ENCODE measurements around the gene POLR1C. TPM values are rescaled to one million over a fixed set of nuclear protein-coding genes. Genes with fewer than 3 reads are reported as not detected.

POLR1C gene
- total RNA-seq, 4 donors from 2014 or later: 16.9 to 30.4 (median 24.7) TPM

DNA sequence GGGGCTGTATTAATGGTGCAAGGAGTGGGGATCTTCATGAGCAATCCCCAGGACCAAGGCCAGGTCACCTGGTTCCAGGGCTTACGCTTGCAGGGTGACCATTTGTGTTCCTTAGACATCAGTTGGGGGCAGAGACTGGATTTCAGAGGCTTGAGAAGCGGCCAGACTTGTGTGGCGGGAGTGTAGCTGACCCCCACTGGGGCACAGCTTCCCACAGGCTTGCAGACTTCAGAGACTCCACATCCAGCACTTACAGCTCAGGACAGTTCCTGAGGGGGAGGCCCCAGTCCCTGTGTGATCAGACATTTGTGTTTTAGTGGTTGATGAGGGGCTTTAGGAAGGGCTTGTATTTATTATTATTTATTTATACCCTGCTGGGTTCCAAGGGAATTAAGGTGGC is 24.2 kb upstream of the POLR1C start:
- no peaks in the 10 kb centered on the region for H3K27me3 ChIP-seq
- no peak for TF ChIP-seq EP300 (IDR thresholded peaks at IDR 0.05)
- no peak for TF ChIP-seq POLR2A (IDR thresholded peaks at IDR 0.05)
- no peak for TF ChIP-seq POLR2AphosphoS5 (IDR thresholded peaks at IDR 0.05)
- H3K27ac ChIP-seq: peak overlapping the region in 3 of 4 donors; percentile 65 to 75 (median 69)
- WGBS, 2 donors (ENCODE audit: low coverage in 1 of 2): 46% methylated on average over 2 of the region's 3 CpGs; no CpG with 5 or more reads in 1 of the 2 donors
- H3K4me1 ChIP-seq: peaks cover 2 to 29% (median 28%) of the 10 kb centered on the region in 3 donors
- peak; percentile 44 for ATAC-seq
- H3K4me3 ChIP-seq: no peak overlapping the region
- H3K36me3 ChIP-seq: peaks cover 0 to 3% of the 10 kb centered on the region in 2 donors
- H3K9me3 ChIP-seq: no peaks in the 10 kb centered on the region

DNA sequence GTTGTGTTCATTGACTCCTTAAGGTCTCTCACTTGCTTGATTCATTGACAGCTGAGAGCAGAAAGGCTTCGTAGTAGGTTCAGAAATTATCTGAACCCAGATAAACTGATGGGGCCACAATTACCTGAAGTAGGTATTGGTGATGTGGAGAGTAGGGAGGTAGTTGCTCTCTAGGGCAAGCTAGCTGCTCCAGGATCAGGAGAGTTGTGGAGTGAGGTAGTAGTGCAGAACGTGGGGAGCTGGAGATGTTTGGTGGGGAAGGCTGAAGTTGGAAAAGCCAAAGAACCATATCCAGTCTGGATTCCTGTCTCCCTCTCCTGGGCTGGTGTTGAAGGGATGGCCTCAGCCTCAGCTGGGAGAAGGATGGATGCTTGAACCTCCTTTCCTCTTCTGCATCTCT is 23.7 kb upstream of the POLR1C start:
- H3K9me3 ChIP-seq: no peaks in the 10 kb centered on the region
- no peak overlapping the region for H3K4me3 ChIP-seq
- WGBS, 2 donors (ENCODE audit: low coverage in 1 of 2): 64 to 70% methylated on average over 1 to 2 of the region's 2 CpGs
- no peak for ATAC-seq
- H3K4me1 ChIP-seq: peaks cover 2 to 31% (median 29%) of the 10 kb centered on the region in 3 donors
- TF ChIP-seq CTCF (IDR thresholded peaks at IDR 0.05) (no peak), EP300 (IDR thresholded peaks at IDR 0.05) (no peak), POLR2AphosphoS5 (IDR thresholded peaks at IDR 0.05) (no peak), POLR2A (IDR thresholded peaks at IDR 0.05) (no peak)
- H3K27me3 ChIP-seq: no peaks in the 10 kb centered on the region
- H3K36me3 ChIP-seq: peaks cover 0 to 8% of the 10 kb centered on the region in 2 donors
- peak overlapping the region in 2 of 4 donors; percentile 69 to 75 for H3K27ac ChIP-seq

- 84% methylated on average over 6 of the region's 7 CpGs; no CpG with 5 or more reads in 1 of the 2 donors for WGBS, 2 donors (ENCODE audit: low coverage in 1 of 2)
- H3K27me3 ChIP-seq: no peaks in the 10 kb centered on the region
- no peaks in the 10 kb centered on the region for H3K9me3 ChIP-seq
- peaks cover 0 to 14% of the 10 kb centered on the region in 2 donors for H3K36me3 ChIP-seq
- H3K4me3 ChIP-seq: no peak overlapping the region
- ATAC-seq: no peak
- H3K4me1 ChIP-seq: peaks cover 2 to 31% (median 29%) of the 10 kb centered on the region in 3 donors
- TF ChIP-seq EP300 (IDR thresholded peaks at IDR 0.05) (no peak), CTCF (IDR thresholded peaks at IDR 0.05) (no peak), POLR2AphosphoS5 (IDR thresholded peaks at IDR 0.05) (no peak), POLR2A (IDR thresholded peaks at IDR 0.05) (no peak)
- H3K27ac ChIP-seq: no peak overlapping the region
Measured at GRCh38 chr6:43493833-43494232, 23.1 kb upstream of the POLR1C start.

DNA sequence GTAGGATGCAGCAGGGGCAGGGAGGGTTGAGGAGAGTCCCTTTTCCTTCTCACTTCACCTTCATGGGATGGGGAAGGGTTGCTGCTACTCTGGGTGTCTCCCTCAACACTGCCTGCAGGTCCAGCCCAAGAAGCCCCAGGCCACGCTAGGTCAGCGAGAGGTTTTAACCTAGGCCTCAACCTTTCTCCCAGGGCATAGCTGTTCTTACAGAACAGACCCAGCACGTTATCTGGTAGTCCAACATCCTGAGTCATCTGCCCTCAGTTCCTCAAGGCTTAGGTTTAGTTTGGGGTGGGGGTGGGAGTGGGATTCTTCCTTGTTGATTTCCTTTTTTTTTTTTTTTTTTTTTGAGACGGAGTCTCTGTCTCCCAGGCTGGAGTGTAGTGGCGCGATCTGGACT is 22.6 kb upstream of the POLR1C start:
- ATAC-seq: no peak
- no peaks in the 10 kb centered on the region for H3K27me3 ChIP-seq
- TF ChIP-seq POLR2AphosphoS5 (IDR thresholded peaks at IDR 0.05) (no peak), EP300 (IDR thresholded peaks at IDR 0.05) (no peak), POLR2A (IDR thresholded peaks at IDR 0.05) (no peak), CTCF (IDR thresholded peaks at IDR 0.05) (no peak)
- H3K4me3 ChIP-seq: no peak overlapping the region
- no peak overlapping the region for H3K27ac ChIP-seq
- 100% methylated on average over 3 of the region's 6 CpGs; no CpG with 5 or more reads in 1 of the 2 donors for WGBS, 2 donors (ENCODE audit: low coverage in 1 of 2)
- H3K36me3 ChIP-seq: peaks cover 0 to 19% of the 10 kb centered on the region in 2 donors
- no peaks in the 10 kb centered on the region for H3K9me3 ChIP-seq
- peaks cover 2 to 36% (median 29%) of the 10 kb centered on the region in 3 donors for H3K4me1 ChIP-seq

DNA sequence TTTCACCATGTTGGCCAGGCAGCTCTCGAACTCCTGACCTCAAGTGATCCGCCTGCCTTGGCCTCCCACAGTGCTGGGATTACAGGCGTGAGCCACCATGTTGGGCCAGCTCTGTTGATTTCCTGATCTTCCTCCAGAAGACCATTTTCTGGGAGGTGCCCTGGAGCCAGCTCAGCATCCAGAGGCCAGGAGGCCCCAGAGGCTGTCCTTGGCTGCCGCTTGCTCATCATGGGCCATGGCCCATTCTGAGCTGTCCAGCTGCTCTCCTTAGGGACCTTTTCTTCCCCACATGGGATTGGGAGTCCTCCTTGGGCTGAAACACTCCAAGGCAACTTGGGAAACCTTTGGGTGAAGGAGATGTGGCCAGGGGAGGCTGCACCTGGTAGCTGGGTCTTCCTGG is 22.1 kb upstream of the POLR1C start:
- Histone ChIP-seq H3K9me3 (no peaks in the 10 kb centered on the region), H3K36me3 (peaks cover 0 to 24% of the 10 kb centered on the region in 2 donors), H3K4me1 (peaks cover 2 to 41% (median 29%) of the 10 kb centered on the region in 3 donors), H3K27me3 (no peaks in the 10 kb centered on the region), H3K4me3 (no peak overlapping the region), H3K27ac (no peak overlapping the region)
- ATAC-seq: no peak
- WGBS, 2 donors (ENCODE audit: low coverage in 1 of 2): 100% methylated on average over 2 of the region's 4 CpGs; no CpG with 5 or more reads in 1 of the 2 donors
- TF ChIP-seq CTCF (IDR thresholded peaks at IDR 0.05): no peak
- no peak for TF ChIP-seq EP300 (IDR thresholded peaks at IDR 0.05)
- TF ChIP-seq POLR2AphosphoS5 (IDR thresholded peaks at IDR 0.05): no peak
- TF ChIP-seq POLR2A (IDR thresholded peaks at IDR 0.05): no peak

Data from gastroesophageal sphincter (tissue), 4 donors.